GM18909 (cell line): ENCODE results near the gene CEP350.
"Not testable (repeated sequence)": the region's sequence is repeated elsewhere in the genome, so short reads cannot be mapped to it uniquely, and the experiment has no call there.

Source experiments
- ATAC-seq: cut with Tn5 transposase; IDR thresholded peaks from one replicate; pipeline ENCODE4 v1.9.1; 2021; ENCODE audit warnings: mild to moderate bottlenecking; ENCODE audit not compliant: unreplicated experiment, poor library complexity

CEP350 gene

DNA sequence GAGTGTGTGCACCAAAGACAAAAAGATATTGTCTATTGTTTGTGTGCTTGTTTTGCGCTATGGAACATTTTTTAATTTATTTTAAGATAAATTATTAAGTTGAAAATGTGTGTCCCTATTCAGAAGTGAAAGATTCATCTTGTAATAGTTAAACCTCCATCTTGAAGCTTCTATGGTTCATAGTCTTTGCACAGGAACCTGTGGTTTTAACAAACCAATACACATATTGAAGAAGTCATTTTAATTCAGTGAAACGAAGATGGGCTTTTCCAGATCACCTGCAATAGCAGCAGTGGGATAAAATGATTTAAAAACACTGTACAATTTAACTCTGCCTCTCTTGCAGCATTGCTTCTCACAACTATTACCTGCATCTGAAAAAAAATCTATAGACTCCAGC, 157.5 kb downstream of the CEP350 start:
- no peak for ATAC-seq

- ATAC-seq: no peak
These were observed 158.5 kb downstream of the CEP350 start for GRCh38 chr1:180112984-180113647.

- no peak for ATAC-seq
These were observed 159.9 kb downstream of the CEP350 start for GRCh38 chr1:180114396-180114945.

DNA sequence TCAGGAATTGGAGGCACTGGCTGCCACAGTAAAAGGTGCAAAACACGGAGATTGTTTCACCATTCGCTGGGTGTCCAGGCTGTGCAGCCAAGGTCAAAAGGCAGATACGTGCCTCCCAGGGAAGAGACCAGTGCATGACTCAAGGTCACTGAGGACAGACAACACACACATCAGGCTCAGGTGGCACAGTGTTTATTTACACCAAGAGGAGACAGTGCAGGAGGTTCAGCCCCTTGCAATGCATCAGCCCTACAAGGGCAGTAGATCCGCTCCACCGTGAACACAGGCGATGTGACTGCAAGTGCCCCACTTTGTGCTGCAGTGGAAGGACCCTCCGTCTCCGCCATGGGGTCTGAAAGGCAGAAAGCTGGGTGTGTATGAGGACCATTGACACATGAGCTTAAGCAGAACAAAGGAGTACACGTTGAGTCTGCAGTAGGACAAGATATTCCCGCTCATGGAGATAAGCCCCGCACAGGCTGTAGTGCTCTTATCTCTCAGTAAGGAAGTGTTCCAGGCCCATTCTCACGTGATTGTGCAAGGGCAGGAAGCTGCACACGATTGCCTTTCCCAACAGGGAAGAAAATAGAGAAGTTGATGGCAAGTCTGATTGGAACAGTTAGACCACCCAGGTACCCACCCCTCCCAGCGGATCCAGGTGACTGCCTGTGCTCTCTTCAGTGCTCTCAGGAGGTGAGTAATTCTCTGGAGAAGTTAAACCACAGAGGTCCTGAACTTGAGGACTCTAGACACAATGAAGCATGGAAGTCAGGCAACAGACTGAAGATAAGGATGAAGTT, 162.6 kb downstream of the CEP350 start:
- no peak for ATAC-seq

DNA sequence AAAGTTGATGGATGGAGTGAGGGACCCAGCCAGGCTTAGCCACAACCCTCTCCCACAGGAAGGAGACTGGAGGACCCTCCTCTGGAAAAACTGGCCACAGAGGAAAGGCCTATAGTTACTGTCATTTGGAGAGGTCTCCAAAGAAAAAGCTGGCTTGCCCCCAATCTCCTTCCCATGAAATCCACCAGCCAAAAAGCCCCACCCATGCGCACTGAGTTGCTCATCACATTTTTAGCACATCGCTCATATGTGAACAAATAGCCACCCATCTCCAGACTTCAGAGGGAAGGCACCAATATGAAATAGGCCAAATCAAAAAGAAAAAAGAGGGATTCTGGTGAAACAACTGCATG, 163.1 kb downstream of the CEP350 start:
- ATAC-seq: no peak

- no peak for ATAC-seq
These were observed 165.2 kb downstream of the CEP350 start for GRCh38 chr1:180119837-180120236.

GRCh38 chr1:180123463-180123936, 168.9 kb downstream of the CEP350 start:
- no peak for ATAC-seq

DNA sequence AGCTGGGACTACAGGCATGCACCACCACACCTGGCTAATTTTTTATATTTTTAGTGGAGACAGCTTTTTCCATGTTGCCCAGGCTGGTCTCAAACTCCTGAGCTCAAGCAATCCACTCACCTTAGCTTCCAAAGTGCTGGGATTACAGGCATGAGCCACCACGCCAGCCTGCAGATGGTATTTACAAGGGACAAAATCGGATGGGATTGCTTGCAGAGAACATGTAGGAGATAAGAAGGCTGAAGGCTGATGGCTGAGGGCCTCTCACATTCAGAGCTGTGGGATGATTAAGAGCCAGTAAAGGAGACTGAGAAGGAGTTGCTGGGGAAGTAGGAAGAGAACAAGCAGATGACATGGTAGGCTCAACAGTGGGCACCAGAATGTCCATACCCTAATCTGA, 176.0 kb downstream of the CEP350 start:
- no peak for ATAC-seq

DNA sequence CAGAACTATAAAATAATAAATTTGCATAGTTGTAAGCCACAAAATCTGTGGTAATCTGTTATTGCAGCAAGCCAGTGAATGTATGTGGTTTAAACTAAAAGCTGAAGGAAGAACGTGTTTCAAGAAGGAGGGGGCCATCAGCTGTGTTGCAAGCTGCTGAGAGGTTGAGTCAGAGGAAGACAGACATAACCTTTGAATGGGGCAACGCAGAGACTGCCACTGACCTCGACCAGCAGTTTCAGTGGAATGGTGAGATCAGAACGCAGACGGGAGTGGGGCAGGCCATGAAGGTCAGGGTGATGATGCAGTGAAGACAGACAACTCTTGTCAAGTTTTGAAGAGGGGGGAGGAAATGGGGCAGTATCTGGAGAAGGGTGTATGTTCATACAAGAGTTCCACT, 176.9 kb downstream of the CEP350 start:
- ATAC-seq: no peak

- no peak for ATAC-seq
These were observed 178.6 kb downstream of the CEP350 start for GRCh38 chr1:180133193-180133592.

GRCh38 chr1:180133688-180134087, 179.1 kb downstream of the CEP350 start:
- not testable (repeated sequence) for ATAC-seq

GRCh38 chr1:180135535-180135934, 180.9 kb downstream of the CEP350 start:
- ATAC-seq: no peak

GRCh38 chr1:180136331-180136967, 181.8 kb downstream of the CEP350 start:
- no peak for ATAC-seq

DNA sequence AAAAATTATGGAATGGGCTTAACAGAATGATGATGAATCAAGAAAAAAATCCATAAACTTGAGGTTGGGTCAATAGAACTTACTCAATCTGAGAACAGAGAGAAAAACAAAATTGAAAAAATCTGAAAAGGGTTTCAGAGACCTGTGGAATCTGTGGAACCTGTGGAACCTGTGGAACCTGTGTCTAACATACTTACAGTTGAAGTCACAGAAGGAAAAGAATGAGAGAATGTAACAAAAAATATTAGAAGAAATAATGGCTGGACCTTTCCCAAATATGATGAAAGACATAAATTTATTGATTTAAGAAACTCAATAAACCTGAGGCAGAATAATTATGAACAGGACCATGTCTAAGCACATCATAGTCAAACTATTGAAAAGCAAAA, 182.4 kb downstream of the CEP350 start:
- ATAC-seq: no peak

DNA sequence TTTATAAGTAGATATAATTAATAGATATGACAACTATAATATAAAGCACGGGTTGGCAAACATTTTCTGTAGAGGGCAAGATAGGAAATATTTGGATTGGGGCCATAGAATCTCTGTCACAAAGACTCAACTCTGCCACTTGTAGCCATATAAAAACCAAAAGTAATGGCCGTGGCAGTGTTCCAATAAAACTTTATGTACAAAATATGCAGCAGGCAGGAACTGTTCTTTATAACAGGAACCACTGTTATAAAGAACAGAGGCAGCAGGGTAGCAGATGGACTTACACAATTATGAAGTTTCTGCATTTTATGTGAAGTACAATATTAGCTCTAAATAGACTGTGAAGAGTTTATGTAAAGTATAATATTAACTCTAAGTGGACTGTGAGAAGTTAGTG, 183.2 kb downstream of the CEP350 start:
- ATAC-seq: no peak

GRCh38 chr1:180141381-180141934, 186.8 kb downstream of the CEP350 start:
- ATAC-seq: no peak

DNA sequence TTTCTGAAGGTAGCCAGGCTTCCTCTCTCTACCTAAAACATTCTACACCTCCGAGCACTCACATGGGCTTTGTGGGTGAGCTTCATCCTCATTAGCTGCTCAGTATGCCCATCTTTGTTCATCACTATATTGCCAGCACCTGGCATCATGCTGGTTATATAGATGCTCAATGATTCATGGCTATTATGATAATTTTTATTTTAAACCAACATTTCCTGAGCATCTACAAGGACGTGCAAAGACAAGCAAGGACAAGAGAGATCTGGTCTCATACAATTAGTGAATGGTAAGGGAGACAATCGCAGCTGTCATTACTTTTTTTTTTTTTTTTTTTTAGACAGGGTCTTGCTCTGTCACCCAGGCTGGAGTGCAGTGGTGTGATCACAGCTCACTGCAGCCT, 188.7 kb downstream of the CEP350 start:
- no peak for ATAC-seq

- ATAC-seq: no peak
These were observed 190.2 kb downstream of the CEP350 start for GRCh38 chr1:180144659-180145357.

GRCh38 chr1:180145446-180145845, 190.8 kb downstream of the CEP350 start:
- no peak for ATAC-seq

DNA sequence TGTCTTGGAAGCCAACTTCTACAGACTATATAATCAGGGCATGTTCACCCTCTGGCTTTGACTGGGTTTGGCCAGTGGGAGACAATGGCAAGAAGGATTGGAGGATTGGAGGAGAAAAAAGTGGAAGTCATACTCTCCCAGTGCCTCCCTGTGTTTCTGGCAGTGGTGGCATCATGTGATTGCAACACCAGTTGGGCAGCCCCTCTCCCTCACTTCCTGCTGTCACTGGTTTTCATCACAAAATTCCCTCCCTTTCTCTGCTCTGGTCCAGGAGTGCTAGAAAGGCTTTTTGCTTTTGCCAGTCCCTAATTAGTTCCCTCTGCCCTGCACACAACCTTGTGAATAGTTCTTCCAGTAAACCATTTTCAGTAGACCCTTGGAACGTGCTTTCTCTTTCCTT, 196.4 kb downstream of the CEP350 start:
- no peak for ATAC-seq
